HG03135 (cell line): ENCODE results near the gene HOXA5.

Experiments used
- ATAC-seq: cut with Tn5 transposase; IDR thresholded peaks from one replicate; pipeline ENCODE4 v1.9.1; 2021; ENCODE audit warnings: mild to moderate bottlenecking, moderate library complexity; ENCODE audit not compliant: unreplicated experiment

Gene HOXA5

DNA sequence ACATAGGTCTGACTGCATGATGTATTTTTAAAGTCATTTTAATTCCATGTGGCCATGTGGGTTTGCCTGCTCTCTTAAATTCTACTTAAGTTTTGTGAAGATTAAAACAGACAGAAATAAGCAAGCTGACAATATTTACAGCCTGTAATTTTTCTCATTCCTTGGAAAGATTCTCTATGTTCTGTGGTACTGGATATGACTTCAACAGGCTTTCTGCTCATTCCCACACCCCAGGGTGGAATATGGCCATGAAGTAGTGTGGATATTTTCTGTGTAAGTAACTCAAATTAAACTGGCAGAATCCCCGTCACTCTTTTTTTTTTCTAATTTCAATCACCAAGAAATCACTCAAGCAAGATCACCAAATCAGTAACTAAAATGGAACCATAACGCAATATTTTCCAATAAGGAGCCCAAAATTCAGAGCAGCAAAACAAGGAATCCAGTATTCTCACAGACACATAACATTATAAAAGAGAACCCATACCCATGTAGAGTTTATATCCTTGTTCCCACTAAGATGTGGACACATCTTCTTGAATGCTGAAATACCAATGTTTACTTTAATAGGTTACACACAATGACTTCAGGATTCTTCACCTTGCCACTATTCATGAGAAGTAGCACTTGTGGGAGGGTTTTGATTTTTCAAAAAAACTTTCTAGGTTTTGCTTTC lies 5.7 kb downstream of the HOXA5 start:
- ATAC-seq, result no peak

DNA sequence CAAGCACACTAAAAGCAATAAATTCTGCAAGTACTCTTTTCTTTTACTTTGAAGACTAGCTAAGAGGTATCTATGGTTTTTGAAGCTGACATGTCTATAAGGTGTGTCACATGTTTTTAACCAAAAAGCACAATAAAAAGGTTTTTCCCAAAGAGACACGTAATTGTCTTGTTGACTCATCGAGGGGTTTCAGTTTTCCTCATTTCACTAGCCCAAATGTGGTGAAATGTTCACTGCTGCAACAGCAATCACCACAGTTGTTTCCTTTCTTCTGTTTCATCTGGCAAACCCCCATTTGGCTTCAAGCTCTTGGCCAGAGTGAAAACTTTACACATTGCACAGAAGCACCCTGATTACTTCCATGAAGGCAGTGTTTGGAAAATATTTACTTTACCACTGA lies 9.1 kb downstream of the HOXA5 start:
- no peak for ATAC-seq

GRCh38 chr7:27133409-27134231 lies 9.9 kb downstream of the HOXA5 start:
- ATAC-seq, result no peak

GRCh38 chr7:27132978-27133377 lies 10.5 kb downstream of the HOXA5 start:
- no peak for ATAC-seq

DNA sequence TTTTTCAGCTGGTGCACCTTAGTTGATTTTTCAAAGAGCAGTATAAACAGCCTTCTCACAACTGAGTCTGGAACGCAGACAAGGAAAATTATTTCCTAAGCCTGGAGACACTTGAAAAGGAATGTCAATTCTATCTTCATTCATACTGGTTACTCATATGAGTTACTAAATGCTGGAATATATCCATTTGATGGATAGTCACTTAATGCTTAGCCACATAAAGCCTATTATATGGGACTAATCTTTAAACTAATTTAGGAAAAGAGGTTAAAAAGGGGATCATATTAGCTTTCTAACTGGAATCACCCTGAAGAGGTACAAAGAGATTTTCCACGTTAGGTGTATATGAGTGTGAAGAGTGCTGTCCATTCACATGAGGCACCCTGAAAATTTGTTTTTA lies 11.3 kb downstream of the HOXA5 start:
- ATAC-seq, result no peak

GRCh38 chr7:27131390-27131819 lies 12.1 kb downstream of the HOXA5 start:
- no peak for ATAC-seq

- no peak for ATAC-seq
These were observed 12.7 kb downstream of the HOXA5 start, which contains the start of gene HOXA4 for GRCh38 chr7:27130540-27131389. Gene HOXA4, minus strand, starts transcription at chr7:27130757. Its CDS starts 24 bp downstream, at chr7:27130733.

GRCh38 chr7:27129729-27130539 lies 13.5 kb downstream of the HOXA5 start:
- no peak for ATAC-seq

DNA sequence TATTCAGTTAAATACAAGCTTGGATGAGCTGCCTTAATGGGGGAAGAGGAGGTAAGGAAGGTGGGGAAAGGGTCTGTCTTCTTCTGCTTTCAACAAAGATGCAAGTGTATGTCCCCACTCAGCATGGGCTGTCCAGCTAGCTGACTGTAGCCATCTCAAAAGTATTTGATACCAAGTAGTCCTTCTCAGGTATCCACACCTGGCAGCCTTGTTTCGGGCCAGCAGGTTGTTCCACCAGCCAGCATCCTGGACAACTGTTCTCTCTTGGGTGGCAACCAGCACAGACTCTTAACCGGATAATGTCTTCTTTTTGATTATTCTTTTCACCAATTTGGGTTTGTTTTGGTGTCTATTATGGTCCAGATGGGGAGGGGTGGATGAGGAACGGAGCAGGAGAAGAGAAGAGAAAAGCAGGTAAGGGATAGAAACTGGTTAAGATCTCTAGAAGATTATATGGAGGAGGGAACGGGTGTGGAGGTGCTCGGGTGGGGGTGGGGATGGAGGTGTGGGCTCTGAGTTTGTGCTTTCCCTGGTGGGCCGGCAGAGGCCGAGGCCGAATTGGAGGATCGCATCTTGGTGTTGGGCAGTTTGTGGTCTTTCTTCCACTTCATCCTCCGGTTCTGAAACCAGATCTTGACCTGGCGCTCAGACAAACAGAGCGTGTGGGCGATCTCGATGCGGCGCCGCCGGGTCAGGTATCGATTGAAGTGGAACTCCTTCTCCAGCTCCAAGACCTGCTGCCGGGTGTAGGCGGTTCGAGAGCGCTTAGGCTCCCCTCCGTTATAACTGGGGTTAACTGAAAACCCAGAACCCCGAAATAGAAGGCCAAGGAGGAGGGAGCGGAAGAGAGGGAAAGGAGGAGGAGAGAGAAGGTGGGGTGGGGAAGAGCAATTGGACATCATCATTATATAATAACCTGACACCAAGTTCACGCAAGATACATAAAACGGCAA lies 14.4 kb downstream of the HOXA5 start:
- no peak for ATAC-seq

DNA sequence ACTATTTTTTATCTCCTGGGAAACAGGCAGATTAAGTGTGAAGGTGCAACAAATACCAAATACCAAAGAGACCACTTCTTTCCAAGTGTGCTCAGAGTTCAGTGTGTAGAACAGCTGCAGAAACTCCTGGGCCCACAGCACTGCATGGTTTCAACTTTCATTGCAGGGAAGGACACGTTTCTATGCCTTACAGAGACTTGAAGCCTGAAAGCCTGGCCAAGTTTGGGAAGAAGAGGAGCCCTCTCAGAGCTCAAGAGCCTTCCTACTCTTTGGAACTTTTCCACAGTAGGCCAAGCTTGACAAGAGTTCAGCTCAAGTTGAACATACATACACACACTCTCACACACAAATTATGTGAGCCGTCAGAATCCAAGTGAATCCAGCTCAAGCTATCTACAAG lies 15.4 kb downstream of the HOXA5 start:
- ATAC-seq, result no peak

DNA sequence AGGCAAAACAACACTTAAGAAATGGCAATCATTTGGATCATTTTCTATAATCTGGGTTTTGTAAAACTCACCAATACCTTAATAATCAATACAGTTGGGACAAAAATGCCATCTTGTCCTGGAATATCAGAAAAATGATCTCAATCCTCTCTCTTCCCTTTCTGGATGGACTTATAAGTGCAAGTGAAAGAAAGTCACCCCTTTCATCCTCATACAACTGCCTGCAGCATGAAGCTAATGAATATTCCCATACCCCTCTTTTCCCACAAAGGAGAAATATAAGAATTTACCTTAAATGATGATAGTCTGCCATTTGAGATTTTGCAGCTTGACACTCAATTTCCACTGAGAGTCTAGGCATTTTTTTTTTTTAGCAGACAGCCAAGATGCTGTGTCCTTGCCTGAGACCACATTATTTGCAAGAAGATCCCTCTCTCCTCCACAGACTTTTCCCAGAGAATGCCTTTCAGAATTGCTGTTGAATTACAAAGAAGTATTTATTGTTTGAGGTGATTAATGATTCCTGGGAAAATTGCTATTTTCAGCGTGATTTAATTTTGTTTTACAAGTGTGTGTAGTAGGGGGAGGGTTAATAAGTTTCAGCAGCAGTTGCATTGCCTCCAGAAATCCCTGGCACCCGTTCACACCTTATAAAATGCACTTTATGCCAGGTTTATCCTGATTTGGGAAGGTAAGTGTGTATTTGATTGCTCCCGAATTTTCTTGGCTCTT lies 16.7 kb downstream of the HOXA5 start:
- ATAC-seq, result no peak

DNA sequence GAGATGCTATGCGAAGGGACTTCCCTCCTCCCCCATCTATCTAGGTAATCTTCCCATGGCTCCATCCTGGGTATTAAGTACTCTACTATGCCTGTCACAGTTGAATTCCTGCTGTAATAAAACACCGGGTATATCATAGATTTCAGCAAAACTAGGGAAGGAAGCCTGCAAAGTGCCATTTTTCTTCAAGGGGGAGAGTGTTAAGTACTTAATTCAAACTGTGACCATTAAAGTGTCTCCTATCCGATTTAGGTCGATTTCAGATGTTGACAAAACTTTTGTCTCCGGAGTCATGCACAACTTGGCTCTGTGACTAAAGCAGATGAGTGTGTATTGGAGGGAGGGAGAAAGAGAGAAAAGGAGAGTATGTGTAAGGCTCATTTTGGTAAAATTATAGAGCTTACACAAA lies 17.5 kb downstream of the HOXA5 start:
- ATAC-seq, result no peak

DNA sequence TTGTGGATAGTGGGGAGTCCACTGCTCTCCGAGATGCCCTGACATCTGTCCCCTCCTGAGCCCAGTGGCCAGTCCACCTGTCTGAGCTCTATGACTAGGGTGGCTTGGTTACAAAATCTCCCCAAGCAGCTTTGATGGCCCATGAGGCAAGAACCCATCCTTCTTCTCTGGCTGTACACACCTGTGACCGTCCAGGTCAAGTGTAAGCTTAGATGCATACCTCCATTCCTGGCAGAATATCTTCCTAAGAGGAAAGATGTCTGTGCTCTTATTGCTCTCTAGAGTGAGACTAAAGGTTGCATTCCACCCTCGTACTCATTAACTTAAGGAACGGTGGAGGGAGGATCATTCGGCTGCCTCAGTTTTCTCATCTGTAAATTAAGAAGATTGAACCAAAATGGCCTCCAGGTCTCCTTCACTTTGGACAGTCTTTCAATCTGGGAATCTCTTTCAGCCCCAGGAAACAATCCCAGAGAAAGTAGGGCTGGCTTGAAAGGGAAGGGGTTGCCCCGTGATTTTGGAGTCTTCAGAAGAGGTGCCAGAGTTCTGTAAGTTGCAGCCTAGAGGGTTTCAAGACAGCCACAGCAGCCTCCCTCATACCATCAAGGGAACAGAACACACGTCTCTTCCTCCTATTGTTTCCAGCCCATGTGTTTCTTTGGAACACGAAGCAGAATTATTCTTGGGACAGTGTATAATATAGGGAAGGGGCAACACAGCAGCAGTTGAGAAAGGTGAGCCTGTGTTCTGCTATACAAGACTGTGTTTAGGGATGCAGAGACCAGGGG lies 18.4 kb downstream of the HOXA5 start:
- no peak for ATAC-seq

DNA sequence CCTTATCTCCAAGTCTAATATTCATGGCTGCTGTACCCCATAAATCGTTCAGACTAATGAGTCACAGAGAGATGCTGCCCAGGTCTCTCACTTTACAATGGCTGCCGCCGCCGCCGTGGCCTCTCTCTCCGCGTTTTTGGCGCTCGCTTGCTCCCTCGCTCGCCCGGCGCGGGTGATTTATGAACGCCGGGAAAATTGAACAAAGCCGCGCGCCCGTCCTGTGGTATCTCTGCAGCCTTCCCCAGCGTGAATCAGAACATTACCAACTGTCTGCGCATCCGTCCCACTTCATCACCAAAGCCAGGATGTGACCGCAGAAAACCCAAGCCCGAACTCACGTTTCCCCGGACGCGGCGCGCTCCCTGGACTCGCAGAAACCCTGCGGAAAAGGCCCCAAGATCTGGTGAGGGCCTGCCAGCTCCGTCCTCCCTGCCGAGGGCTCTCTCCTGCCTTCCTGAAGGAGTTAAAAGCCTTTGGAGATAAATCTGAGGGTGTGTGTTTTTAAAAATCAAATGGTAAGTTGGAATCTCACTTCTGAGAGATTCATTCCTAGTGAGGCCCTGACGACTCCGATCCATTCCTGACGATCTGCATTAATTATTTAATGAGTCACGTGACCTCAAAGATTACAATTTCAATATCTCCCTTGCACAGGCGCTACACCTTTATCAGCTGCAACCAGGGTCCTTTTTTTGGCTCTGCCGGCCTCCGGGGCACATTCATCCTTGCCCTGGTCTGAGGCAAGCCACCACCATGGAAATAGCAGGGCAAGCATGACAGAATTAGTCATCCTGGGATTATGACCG lies 19.2 kb downstream of the HOXA5 start:
- ATAC-seq, result no peak

DNA sequence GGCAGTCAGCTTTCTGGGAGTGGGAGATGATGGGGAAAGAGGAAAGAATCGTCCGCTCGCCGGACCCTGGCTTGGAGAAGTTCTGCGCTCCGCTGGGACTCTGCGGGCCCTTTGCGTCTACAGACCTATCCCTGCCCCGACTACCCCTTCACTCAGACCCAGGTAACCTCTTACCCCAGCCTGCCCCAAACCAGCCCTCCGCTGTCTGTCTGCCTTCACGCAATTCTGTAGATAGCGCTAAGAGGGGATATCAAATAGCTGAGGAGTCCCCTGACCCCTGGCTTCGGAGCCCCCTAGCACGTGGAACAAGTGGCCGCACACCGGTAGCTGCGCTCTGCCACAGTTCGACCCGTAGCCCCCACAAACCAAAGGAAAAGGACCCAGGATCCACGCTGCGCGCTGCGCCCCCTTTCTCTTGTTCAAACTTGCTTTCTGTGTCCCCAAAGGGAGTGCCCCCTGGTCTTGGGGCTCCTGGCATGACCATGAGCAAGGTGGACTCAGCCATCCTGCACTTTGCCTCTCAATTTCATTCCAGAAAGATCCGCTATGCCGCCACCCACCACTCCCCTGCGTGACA lies 19.9 kb downstream of the HOXA5 start:
- ATAC-seq, result no peak

GRCh38 chr7:27123007-27123476 lies 20.4 kb downstream of the HOXA5 start:
- ATAC-seq, result no peak
